Activated T-cell treated with anti-CD3 and anti-CD28 coated beads for 48 hours (primary cell): ENCODE measurements around the gene TKFC.
"Not testable (repeated sequence)": the region's sequence is repeated elsewhere in the genome, so short reads cannot be mapped to it uniquely, and the experiment has no call there.

Source experiments
- DNase-seq: peaks from one replicate; pipeline ENCODE4 v3.0.0-alpha.2; 2020; ENCODE audit warnings: low read depth

TKFC gene

DNA sequence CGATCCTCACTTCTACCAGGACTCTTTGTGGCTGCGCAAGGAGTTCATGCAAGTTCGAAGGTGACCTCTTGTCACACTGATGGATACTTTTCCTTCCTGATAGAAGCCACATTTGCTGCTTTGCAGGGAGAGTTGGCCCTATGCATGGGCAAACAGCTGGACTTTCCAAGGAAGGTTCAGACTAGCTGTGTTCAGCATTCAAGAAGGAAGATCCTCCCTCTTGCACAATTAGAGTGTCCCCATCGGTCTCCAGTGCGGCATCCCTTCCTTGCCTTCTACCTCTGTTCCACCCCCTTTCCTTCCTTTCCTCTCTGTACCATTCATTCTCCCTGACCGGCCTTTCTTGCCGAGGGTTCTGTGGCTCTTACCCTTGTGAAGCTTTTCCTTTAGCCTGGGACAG, 35.6 kb downstream of the TKFC start:
- DNase-seq: no peak

DNA sequence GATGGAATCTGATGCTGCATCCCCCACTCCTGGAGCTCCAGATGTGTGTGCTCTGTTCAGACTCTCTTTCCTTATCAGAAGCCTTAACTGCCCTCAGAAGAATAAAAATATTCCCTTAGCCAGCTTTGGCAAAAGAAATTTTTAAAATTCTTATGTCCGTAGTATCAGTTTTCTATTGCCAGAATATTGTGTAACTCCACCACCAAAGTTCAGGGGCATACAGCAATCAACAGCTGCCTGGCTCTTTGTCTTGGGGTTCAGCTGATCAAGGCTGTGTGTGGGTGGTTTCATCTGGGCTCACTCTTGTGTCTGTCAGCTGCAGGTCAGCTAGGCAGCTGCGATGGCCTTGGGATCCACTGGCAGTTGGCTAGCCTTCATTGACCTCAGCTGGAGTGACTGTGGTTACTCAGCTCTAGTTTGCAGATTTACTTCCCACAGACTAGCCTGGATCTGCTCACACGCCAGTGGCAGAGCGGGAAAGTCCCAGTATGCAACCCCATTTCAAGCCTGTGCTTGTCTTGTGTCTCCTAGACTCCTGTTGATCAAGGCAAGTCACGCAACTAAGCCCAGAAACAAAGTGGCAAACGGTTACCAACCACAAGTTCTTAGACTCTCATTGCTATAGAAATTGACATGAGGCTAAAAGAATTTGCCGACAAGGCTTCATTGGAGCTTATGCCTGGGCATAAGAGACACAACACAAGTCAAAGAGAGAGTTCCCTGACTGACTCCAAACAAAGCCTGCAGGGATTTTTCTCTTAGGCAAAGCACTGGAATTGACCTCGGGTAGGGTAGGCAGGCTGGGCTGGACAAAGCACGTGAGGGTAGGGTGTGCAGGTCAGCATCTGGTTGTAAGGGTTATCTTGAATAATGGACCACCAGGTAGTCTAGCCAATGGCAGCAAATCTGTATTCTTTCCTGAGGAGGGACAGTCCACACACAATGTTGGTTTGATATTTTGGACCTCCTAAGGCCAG, 36.6 kb downstream of the TKFC start:
- DNase-seq: no peak

DNA sequence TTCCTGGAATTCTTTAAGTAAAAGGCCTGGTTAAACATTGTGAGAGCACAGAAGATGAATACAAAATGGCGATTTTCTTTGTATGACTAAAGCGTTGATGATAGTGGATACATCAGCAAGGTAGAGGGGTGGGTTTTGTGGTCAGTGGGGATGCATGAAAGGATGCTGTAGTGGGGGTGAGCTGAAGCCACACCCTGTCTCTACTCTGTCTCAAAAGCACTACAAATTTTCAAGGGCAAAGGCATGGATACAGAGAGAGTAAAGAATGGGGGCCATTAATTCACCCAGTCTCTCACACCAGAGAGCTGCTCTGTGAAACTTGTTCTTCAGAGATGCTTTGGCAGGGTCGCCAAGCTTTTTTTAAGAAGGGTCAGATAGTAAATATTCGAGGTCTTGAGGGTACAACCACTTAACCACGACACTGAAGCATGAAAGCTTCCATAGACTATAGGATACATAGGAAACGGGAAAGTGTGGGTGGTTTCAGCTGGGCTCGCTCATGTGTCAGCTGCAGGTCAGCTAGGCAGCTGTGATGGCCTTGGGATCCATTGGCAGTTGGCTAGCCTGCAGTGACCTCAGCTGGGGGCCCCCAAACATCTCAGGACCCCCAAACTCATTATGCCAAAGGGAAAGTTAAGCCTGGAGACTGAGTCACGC, 37.4 kb downstream of the TKFC start:
- DNase-seq: no peak

DNA sequence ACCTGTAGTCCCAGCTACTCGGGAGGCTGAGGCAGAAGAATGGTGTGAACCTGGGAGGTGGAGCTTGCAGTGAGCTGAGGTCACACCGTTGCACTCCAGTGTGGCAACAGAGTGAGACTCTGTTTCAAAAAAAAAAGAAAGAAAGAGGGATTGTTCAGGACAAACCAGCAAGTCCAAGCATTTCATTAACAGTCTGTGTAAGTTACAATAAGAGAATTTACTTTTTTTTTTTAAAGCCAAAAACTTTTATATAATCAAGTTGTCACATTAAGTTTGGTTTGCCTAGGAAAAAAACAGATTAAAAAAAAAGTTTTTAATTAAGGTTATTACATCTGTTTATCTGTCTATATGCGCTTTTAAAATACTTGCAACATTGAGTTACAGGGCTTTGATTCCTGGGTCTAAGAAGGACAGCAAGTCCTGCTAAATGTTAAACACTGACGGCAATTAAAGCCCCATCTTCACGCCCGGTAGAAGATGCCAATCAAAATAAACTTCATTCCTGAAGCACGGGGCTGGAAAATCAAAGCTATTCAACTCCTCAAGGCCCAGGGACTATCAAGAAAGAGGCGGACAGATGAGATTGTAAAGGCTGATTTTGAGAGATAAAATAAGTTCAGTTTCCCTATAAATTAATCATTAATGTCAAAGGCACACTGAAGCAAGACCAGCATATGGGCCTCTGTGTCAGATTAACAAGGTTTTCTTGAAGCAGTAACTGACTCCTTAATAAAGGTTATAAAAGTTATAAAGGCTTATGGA, 39.8 kb downstream of the TKFC start:
- no peak for DNase-seq

DNA sequence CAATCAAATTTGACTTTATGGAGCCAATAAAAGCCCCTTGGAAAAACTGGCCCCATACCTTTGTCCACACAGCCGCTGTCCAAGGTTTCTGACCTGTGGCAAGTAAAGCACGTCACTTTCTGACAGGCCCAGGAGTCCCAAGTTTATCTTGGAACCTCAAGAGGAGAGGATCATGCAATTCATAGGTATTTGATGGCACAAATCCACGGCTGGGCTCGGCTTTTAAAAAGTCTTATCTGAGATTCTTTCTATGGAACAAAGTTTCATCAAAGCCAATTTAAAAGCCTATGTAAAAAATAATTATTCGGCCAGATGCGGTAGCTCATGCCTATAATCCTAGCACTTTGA, 42.7 kb downstream of the TKFC start:
- no peak for DNase-seq

DNA sequence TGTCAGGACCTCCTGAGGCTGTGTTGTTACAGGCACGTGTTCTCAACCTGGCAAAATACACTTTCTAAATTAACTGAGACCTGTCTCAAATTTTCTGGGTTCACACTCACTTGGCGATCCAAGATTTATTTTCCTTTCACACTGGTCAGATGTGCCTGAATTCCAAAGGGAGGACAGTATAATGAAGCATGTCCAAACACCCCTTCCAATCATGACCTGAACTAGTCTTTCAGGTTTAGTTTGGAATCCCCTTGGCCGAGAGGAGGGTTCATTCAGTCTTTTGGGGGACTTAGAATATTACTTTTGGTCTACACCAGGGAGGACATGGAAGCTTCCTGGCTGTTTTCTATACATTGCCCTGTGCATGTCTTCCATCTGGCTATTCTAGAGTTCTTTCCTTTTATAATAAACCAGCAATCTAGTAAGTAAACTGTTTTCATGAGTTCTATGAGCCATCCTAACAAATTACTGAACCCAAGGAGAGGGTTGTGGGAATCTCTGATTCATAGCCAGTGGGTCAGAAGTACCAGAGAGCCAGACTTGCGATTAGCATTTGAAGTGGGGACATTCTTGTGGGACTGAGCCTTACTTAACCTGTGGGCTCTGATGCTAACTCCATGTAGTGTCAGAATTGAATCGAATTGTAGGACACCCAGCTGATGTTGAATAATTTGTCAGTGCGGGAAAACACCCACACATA, 44.6 kb downstream of the TKFC start:
- no peak for DNase-seq

DNA sequence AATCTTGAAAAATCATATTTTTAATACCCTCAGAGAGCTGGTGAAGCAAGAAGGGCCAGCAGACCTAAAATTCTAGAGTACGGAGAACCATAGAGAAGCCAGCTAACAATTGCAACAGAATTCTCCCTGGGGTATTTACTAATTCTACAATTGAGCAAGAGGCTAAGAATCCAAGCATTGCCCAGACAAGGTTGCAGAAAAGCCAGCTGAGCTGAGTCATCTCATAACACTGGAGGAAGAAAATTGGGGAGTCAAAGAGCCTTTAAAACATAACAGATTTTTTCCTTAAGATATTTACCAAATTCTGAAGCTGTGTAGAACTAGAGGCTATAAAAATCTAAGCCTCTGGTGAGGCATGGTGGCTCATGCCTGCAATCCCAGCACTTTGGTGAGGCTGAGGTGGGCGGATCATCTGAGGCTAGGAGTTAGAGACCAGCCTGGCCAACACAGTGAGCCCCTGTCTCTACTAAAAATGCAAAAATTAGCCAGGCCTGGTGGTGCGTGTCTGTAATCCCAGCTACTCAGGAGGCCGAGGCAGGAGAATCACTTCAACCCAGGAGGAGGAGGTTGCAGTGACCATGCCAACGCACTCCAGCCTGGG, 45.8 kb downstream of the TKFC start:
- DNase-seq: no peak

DNA sequence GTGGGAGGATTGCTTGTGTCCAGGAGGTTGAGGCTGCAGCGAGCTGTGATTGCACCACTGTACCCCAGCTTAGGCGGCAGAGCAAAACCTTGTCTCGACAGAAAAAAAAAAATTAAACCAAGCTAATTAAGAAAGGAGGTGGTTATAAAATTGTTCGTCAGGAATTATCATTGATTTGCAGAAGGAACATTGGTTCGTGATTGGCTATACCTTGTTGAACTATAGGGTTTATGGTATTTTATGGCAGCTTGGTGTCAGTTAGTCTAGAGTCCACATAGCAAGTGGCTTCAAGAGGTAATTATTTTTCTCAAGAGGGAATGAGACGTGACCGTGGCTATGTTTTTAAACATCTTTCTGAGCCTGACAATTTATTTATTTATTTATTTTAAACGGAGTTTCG, 47.9 kb downstream of the TKFC start:
- no peak for DNase-seq

DNA sequence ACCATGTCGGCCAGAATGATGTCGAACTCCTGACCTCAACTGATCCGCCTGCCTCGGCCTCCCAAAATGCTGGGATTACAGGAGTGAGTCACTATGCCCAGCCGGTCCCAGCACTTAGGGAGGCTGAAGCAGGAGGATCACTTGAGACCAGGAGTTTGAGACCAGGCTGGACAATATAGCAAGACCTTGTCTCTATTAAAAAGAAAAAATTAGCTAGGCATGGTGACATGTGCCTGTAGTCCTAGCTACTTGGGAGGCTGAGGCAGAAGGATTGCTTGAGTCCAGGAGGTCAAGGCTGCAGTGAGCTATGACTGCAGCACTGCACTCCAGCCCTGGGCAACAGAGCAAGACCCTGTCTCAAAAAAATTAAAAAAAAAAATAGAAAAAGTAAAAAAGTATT, 50.8 kb downstream of the TKFC start:
- DNase-seq: not testable (repeated sequence)

DNA sequence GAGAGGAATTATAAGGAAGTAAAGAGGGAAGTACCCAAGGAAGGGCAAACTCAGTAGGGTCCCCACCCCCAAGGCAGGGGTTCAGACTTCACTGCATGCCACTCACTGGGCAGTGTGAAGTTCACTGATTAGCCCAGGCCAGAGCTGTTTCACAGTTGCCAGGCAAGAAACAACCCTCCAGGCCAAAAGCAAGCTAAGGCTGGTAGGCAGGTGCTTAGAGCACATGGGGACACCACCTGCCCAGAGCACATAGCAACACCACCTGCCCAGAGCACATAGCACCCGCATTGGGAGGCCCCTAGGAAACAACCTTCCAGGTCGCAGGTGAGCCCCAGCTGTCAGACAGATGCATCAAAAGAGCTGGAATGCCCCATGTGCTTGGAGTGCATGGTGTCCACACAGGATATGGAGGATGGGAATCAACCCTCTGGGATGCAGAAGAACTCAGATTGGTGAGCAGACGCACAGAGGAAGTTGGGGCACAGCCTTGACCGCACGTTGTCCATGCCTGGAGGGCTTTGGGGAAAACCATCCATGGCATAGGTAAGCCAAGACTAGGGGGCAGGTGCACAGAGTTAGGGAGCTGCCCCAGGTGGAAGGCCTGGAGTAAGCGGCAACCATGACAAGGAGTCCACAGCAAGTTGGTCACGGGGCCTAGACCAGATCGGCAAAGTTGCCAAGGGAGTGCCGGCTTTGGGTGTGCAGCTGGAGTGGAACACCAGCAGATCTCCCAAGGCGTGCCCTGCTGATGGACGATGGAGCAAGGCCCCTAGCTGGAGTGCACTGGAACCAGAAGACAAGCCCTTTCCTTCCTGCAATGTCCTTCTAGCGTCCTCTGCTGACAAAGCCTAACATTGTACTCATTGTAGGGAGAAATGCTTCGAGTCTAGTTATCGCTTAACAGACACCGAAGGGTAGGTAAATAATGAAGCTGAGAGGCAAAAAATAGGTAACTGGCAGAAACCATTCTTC, 51.5 kb downstream of the TKFC start:
- DNase-seq: no peak

DNA sequence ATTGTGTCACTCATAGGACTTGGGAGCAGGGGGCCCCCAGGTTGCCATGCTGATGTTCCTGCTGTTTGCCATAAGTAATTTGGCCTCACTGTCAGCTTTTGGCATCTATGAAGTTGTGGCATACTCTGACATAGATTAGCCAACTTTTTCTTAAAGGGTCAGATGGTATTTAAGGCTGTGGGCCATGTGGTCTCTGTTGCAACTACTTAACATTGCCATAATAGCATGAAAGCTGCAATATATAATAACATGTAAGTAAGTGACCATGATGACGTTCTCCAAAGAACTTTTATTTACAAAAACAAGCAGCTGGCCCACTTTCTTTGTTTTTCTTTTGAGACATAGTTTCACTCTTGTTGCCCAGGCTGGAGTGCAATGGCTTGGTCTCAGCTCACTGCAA, 57.1 kb downstream of the TKFC start:
- no peak for DNase-seq

DNA sequence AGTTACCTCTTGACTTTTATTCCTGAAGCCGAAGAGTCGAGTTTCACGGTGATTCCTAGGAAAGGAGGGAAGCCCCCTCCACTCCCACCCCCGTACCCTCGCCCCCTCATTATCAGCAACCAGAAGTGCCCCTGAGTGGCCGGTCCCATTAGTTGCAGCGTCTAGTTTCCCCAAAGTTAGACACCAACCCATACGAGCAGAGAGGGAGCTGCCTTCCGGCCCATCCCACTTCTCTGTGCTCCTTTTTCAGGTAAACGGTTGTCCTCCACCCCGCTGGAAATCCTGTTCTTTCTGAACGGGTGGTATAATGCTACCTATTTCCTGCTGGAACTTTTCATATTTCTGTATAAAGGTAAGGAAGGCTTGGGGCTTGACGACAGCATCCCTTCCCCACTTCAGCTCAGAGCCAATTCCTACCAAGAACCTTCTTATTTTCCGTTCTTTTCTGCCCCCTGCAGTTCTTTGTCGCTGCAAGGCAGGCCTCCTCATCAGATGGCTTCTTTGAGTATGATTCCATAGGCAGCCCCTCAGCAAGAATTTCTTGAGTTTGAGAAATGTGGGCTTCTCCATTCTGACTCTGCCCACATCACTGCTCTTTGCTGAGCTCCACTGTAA, 60.1 kb downstream of the TKFC start:
- DNase-seq: no peak
